Right atrium auricular region (tissue), 2 donors: ENCODE measurements around the gene SNED1. TPM values are rescaled to one million over a fixed set of nuclear protein-coding genes. Genes with fewer than 3 reads are reported as not detected.

Experiments used
- DNase-seq: peaks from one replicate; pipeline ENCODE4 v3.0.0-alpha.2; 2019; ENCODE audit warnings: low spot score
- H3K27ac ChIP-seq, 2 donors: fragments of 200-600 bp; sonication (generic); 1 replicate in 1 of 2; 2 replicates in 1 of 2; pipeline ENCODE4 v1.5.1; 2016 to 2019
- H3K27me3 ChIP-seq, 2 donors: fragments of 200-600 bp; sonication (generic); one replicate each; pipeline versions ENCODE4 v1.5.1 to v1.6.0; 2017 to 2019
- H3K36me3 ChIP-seq: fragments of 200-600 bp; sonication (generic); one replicate; pipeline ENCODE4 v1.5.1; 2016
- H3K4me1 ChIP-seq, 2 donors: fragments of 200-600 bp; sonication (generic); one replicate each; pipeline versions ENCODE4 v1.5.1 to v1.6.0; 2017 to 2019
- H3K4me3 ChIP-seq, 2 donors: fragments of 200-600 bp; sonication (generic); 1 replicate in 1 of 2; 2 replicates in 1 of 2; pipeline ENCODE4 v1.5.1; 2017 to 2019; ENCODE audit warnings: mild to moderate bottlenecking in 1 of 2, moderate library complexity in 1 of 2
- H3K9me3 ChIP-seq, 2 donors: fragments of 200-600 bp; sonication (generic); one replicate each; pipeline ENCODE4 v1.5.1; 2019
- CTCF ChIP-seq, 2 donors: fragments of 200-600 bp; sonication (generic); IDR thresholded peaks; one replicate each; pipeline ENCODE4 v1.5.1; 2019; ENCODE audit warnings: antibody characterized with exemption in 2 of 2
- total RNA-seq, 2 donors: library from RNA; depleted of rRNA; stranded (reverse); fragments of >200 nt; gene quantifications; one replicate each; pipeline ENCODE4 v1.1.0, GENCODE V29; 2016

The SNED1 gene
- total RNA-seq, 2 donors from 2014 or later: 9.9 to 16.4 TPM

GRCh38 chr2:241107031-241107783 lies 108.8 kb downstream of the SNED1 start:
- Histone ChIP-seq H3K36me3 (no peaks in the 10 kb centered on the region), H3K9me3 (no peaks in the 10 kb centered on the region), H3K4me3 (no peak overlapping the region), H3K27ac (no peak overlapping the region), H3K27me3 (no peaks in the 10 kb centered on the region), H3K4me1 (peaks cover 0 to 9% of the 10 kb centered on the region in 2 donors)
- no peak for TF ChIP-seq CTCF (IDR thresholded peaks at IDR 0.05)
- no peak for DNase-seq

DNA sequence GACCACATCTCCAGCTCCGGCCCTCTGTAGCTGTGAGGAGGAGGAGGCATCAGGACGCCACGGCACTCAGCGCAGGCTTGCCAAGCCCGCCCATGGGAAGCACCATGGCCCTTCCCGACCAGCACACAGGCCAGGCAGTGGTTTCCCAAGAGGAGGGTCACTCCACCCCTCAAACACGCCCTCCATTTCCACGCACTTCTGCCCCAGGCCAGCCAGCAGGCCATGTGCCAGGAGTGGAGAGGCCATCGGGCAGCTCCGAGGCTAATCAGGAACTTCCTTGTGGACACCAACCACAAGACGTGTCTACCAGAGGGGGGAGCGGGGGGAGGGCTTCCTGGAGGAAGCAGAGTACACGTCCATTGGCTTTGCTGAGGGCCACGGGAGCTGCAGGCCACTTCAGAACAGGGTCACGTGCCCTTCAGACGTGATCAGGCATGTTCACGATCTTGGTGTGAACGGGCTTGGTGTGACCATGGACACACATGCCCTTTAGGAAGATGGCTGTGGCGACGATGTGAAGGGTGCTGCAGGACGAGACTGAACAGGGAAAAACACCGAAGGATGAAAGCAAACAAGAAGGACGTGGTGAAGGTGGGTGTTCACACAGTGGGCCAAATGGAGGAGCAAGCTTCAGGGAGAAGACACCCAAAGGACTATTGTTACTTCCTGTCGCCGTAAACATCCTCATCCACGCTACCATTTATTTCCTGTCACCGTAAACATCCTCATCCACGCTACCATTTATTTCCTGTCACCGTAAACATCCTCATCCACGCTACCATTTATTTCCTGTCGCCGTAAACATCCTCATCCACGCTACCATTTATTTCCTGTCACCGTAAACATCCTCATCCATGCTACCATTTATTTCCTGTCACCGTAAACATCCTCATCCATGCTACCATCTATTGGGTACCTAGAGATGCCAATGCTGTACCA lies 110.1 kb downstream of the SNED1 start:
- Histone ChIP-seq H3K27me3 (no peaks in the 10 kb centered on the region), H3K27ac (no peak overlapping the region), H3K9me3 (no peaks in the 10 kb centered on the region), H3K36me3 (no peaks in the 10 kb centered on the region), H3K4me3 (no peak overlapping the region), H3K4me1 (no peaks in the 10 kb centered on the region)
- no peak for TF ChIP-seq CTCF (IDR thresholded peaks at IDR 0.05)
- DNase-seq: no peak

DNA sequence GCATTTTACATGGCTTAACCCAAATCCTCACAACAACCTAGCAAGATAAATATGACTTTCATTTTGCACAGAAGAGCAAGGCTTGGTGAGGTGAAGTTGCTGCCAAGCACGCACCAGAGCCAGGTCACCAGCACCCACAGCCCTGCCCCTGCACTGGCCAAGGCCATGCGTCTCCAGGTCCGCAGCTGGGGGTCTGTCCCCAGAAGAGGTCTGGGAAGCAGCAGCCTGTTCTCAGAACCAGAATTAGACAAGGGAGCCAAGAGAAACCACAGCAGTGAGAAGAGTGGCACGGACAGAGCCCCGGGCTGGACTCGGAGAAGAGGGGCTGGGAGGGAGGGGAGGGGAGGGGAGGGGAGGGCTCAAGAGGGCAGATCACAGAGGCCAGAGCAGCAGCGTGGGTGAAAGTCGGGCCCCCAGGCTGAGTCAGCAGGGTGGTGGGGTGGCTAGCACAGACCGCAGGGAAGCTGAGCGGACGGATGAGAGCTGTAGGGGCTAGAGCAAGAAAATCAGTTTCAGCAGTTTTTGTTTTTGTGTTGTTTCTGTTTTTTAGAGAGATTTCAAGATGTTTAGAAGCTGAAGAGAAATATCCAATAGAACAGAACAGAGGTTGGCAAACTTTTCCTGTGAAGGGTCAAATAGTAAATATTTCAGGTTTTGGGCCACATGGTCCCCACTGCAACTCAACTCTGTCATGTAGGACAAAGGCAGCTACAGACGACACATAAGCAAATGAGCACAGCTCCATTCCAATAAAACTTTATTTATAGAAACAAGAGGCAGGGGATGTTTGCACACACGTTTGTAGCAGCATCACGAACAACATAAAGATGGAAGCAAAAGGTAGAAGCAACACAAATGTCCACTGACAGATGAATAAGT lies 111.0 kb downstream of the SNED1 start:
- H3K27ac ChIP-seq: no peak overlapping the region
- no peaks in the 10 kb centered on the region for H3K27me3 ChIP-seq
- no peaks in the 10 kb centered on the region for H3K9me3 ChIP-seq
- H3K4me1 ChIP-seq: no peaks in the 10 kb centered on the region
- DNase-seq: no peak
- no peak for TF ChIP-seq CTCF (IDR thresholded peaks at IDR 0.05)
- H3K36me3 ChIP-seq: no peaks in the 10 kb centered on the region
- no peak overlapping the region for H3K4me3 ChIP-seq

GRCh38 chr2:241110089-241110606 lies 111.7 kb downstream of the SNED1 start:
- Histone ChIP-seq H3K4me1 (no peaks in the 10 kb centered on the region), H3K4me3 (no peak overlapping the region), H3K9me3 (no peaks in the 10 kb centered on the region), H3K27me3 (no peaks in the 10 kb centered on the region), H3K27ac (no peak overlapping the region), H3K36me3 (no peaks in the 10 kb centered on the region)
- TF ChIP-seq CTCF (IDR thresholded peaks at IDR 0.05): no peak
- no peak for DNase-seq
